Gastroesophageal sphincter (tissue), 4 donors: Measurements from ENCODE around the gene SURF4. TPM values are rescaled to one million over a fixed set of nuclear protein-coding genes. Genes with fewer than 3 reads are reported as not detected.

Experiments
- ATAC-seq: fragments of 150-250 bp; one replicate; pipeline ENCODE4 v1.9.1; 2016; ENCODE audit warnings: mild to moderate bottlenecking, moderate library complexity
- H3K27ac ChIP-seq, 4 donors: fragments of 200-600 bp; sonication (generic) in 3 of 4; 1 replicate in 3 of 4; 2 replicates in 1 of 4; pipeline ENCODE4 v1.5.1; 2016 to 2019
- H3K27me3 ChIP-seq: fragments of 200-600 bp; sonication (generic); one replicate; pipeline ENCODE4 v1.5.1; 2019
- H3K36me3 ChIP-seq, 2 donors: fragments of 200-600 bp; sonication (generic); one replicate each; pipeline ENCODE4 v1.5.1; 2019; ENCODE audit warnings: control low read depth in 1 of 2
- H3K4me1 ChIP-seq, 3 donors: fragments of 200-600 bp; sonication (generic); 1 replicate in 2 of 3; 2 replicates in 1 of 3; pipeline ENCODE4 v1.5.1; 2016 to 2019; ENCODE audit warnings: control low read depth in 2 of 3
- H3K4me3 ChIP-seq, 2 donors: fragments of 200-600 bp; sonication (generic); one replicate each; pipeline ENCODE4 v1.5.1; 2019; ENCODE audit warnings: mild to moderate bottlenecking in 1 of 2, moderate library complexity in 1 of 2
- H3K9me3 ChIP-seq, 3 donors: fragments of 200-600 bp; sonication (generic); one replicate each; pipeline ENCODE4 v1.5.1; 2017 to 2019; ENCODE audit warnings: control low read depth in 2 of 3
- CTCF ChIP-seq, 4 experiments: fragments of 200-600 bp in 2 of 4; fragments of 450-650 bp in 2 of 4; sonication (generic) in 1 of 4; IDR thresholded peaks; one replicate each; pipeline ENCODE4 v1.5.1; 2017 to 2019; ENCODE audit warnings: antibody characterized with exemption in 4 of 4, mild to moderate bottlenecking in 2 of 4, moderate library complexity in 2 of 4
- EP300 ChIP-seq: sonication (generic); formaldehyde crosslinking; IDR thresholded peaks from one replicate; pipeline ENCODE4 v1.6.1; 2017; ENCODE audit warnings: antibody characterized with exemption, mild to moderate bottlenecking
- POLR2A ChIP-seq, 2 donors: fragments of 450-650 bp; IDR thresholded peaks; one replicate each; pipeline ENCODE4 v1.6.1; 2017; ENCODE audit warnings: antibody characterized with exemption in 2 of 2, mild to moderate bottlenecking in 2 of 2, moderate library complexity in 1 of 2
- POLR2AphosphoS5 ChIP-seq: sonication (generic); formaldehyde crosslinking; IDR thresholded peaks from one replicate; pipeline ENCODE4 v1.6.1; 2017; ENCODE audit warnings: antibody characterized with exemption
- WGBS, 2 donors: methylation state at CpG; one replicate each; pipeline ENCODE4 v1.1.5; 2018; ENCODE audit warnings: low coverage in 1 of 2; 5-methylcytosine and 5-hydroxymethylcytosine counted together
- total RNA-seq, 4 donors: library from RNA; depleted of rRNA; stranded (reverse); fragments of >200 nt; gene quantifications; one replicate each; pipeline ENCODE4 v1.1.0, GENCODE V29; 2016

Gene SURF4
- total RNA-seq, 4 donors from 2014 or later: 78.1 to 139 (median 108) TPM

GRCh38 chr9:133374612-133375115 is 1.2 kb downstream of the SURF4 start:
- WGBS, 2 donors: 10 to 16% methylated on average over 12 of the region's 12 CpGs
- H3K4me3 ChIP-seq: peak overlapping the region; percentile 87 to 100
- peaks cover 0 to 28% of the 10 kb centered on the region in 2 donors for H3K36me3 ChIP-seq
- no peaks in the 10 kb centered on the region for H3K27me3 ChIP-seq
- TF ChIP-seq EP300 (no peak), CTCF (IDR thresholded peaks at IDR 0.05) (no peak), POLR2A (IDR thresholded peaks at IDR 0.05) (no peak), POLR2AphosphoS5 (no peak)
- no peak for ATAC-seq
- peak overlapping the region in 3 of 4 donors; percentile 92 to 97 (median 95) for H3K27ac ChIP-seq
- H3K4me1 ChIP-seq: peaks cover 0 to 64% (median 42%) of the 10 kb centered on the region in 3 donors
- no peaks in the 10 kb centered on the region for H3K9me3 ChIP-seq

- peaks cover 0 to 38% of the 10 kb centered on the region in 2 donors for H3K36me3 ChIP-seq
- no peak overlapping the region for H3K27ac ChIP-seq
- WGBS, 2 donors: 14 to 79% methylated on average over 1 to 3 of the region's 7 CpGs
- H3K9me3 ChIP-seq: no peaks in the 10 kb centered on the region
- no peaks in the 10 kb centered on the region for H3K27me3 ChIP-seq
- no peak overlapping the region for H3K4me3 ChIP-seq
- no peak for ATAC-seq
- peaks cover 0 to 89% (median 55%) of the 10 kb centered on the region in 3 donors for H3K4me1 ChIP-seq
- TF ChIP-seq POLR2A (IDR thresholded peaks at IDR 0.05) (no peak), POLR2AphosphoS5 (no peak), EP300 (no peak), CTCF (IDR thresholded peaks at IDR 0.05) (no peak)
Observed at GRCh38 chr9:133372144-133372543, 3.7 kb downstream of the SURF4 start.

GRCh38 chr9:133371261-133371711 is 4.6 kb downstream of the SURF4 start:
- Histone ChIP-seq H3K27me3 (no peaks in the 10 kb centered on the region), H3K4me1 (peaks cover 0 to 86% (median 49%) of the 10 kb centered on the region in 3 donors), H3K36me3 (peaks cover 0 to 46% of the 10 kb centered on the region in 2 donors), H3K27ac (no peak overlapping the region), H3K4me3 (no peak overlapping the region), H3K9me3 (no peaks in the 10 kb centered on the region)
- no peak for ATAC-seq
- no peak for TF ChIP-seq EP300
- WGBS, 2 donors: 56 to 61% methylated on average over 9 to 10 of the region's 12 CpGs

- H3K4me1 ChIP-seq: peaks cover 0 to 84% (median 49%) of the 10 kb centered on the region in 3 donors
- peaks cover 0 to 52% of the 10 kb centered on the region in 2 donors for H3K36me3 ChIP-seq
- H3K27ac ChIP-seq: no peak overlapping the region
- H3K9me3 ChIP-seq: no peaks in the 10 kb centered on the region
- 80% methylated on average over 1 of the region's 9 CpGs; no CpG with 5 or more reads in 1 of the 2 donors for WGBS, 2 donors
- ATAC-seq: no peak
- no peak overlapping the region for H3K4me3 ChIP-seq
- TF ChIP-seq EP300 (no peak), CTCF (IDR thresholded peaks at IDR 0.05) (no peak), POLR2AphosphoS5 (no peak)
- no peaks in the 10 kb centered on the region for H3K27me3 ChIP-seq
Observed at GRCh38 chr9:133370685-133371084, 5.2 kb downstream of the SURF4 start.

GRCh38 chr9:133369933-133370332 is 5.9 kb downstream of the SURF4 start:
- H3K27ac ChIP-seq: no peak overlapping the region
- H3K27me3 ChIP-seq: no peaks in the 10 kb centered on the region
- peaks cover 0 to 83% (median 49%) of the 10 kb centered on the region in 3 donors for H3K4me1 ChIP-seq
- TF ChIP-seq POLR2AphosphoS5: no peak
- TF ChIP-seq EP300: no peak
- ATAC-seq: no peak
- WGBS, 2 donors: 65 to 95% methylated on average over 3 of the region's 7 CpGs
- peaks cover 0 to 60% of the 10 kb centered on the region in 2 donors for H3K36me3 ChIP-seq
- H3K4me3 ChIP-seq: no peak overlapping the region
- no peaks in the 10 kb centered on the region for H3K9me3 ChIP-seq

- Histone ChIP-seq H3K27me3 (no peaks in the 10 kb centered on the region), H3K27ac (no peak overlapping the region), H3K4me1 (peaks cover 0 to 77% (median 46%) of the 10 kb centered on the region in 3 donors), H3K36me3 (peaks cover 0 to 65% of the 10 kb centered on the region in 2 donors), H3K9me3 (no peaks in the 10 kb centered on the region), H3K4me3 (no peak overlapping the region)
- ATAC-seq: no peak
- whole genome bisulfite sequencing, 2 donors: 50% methylated on average over 1 of the region's 6 CpGs; no CpG with 5 or more reads in 1 of the 2 donors
- TF ChIP-seq CTCF (IDR thresholded peaks at IDR 0.05) (no peak), POLR2A (IDR thresholded peaks at IDR 0.05) (no peak), POLR2AphosphoS5 (no peak), EP300 (no peak)
Observed at GRCh38 chr9:133369422-133369821, 6.4 kb downstream of the SURF4 start.
